GM12801 (cell line): ENCODE measurements around the gene PEMT.

Experiments used
- CTCF ChIP-seq: IDR thresholded peaks from one replicate; pipeline ENCODE4 v1.5.1; 2011; ENCODE audit warnings: control low read depth; ENCODE audit not compliant: insufficient read length; ENCODE audit errors: extremely low read depth

The PEMT gene

GRCh38 chr17:17533901-17534441 lies 57.5 kb downstream of the PEMT start:
- no peak for TF ChIP-seq CTCF

GRCh38 chr17:17532991-17533390 lies 58.5 kb downstream of the PEMT start:
- TF ChIP-seq CTCF: no peak

GRCh38 chr17:17531156-17531555 lies 60.4 kb downstream of the PEMT start:
- TF ChIP-seq CTCF: no peak

GRCh38 chr17:17528696-17529652 lies 62.5 kb downstream of the PEMT start:
- no peak for TF ChIP-seq CTCF

- no peak for TF ChIP-seq CTCF
Measured at GRCh38 chr17:17527956-17528500, 63.5 kb downstream of the PEMT start.

- TF ChIP-seq CTCF: no peak
Measured at GRCh38 chr17:17527534-17527933, 64.0 kb downstream of the PEMT start.

GRCh38 chr17:17526369-17526768 lies 65.1 kb downstream of the PEMT start:
- no peak for TF ChIP-seq CTCF
